ENCODE results near the gene TNPO3. TPM values are rescaled to one million over a fixed set of nuclear protein-coding genes. Genes with fewer than 3 reads are reported as not detected.
"Not testable (repeated sequence)": the region's sequence is repeated elsewhere in the genome, so short reads cannot be mapped to it uniquely, and the experiment has no call there.

The TNPO3 gene
- total RNA-seq, 4 donors from 2014 or later: 30.8 to 43.4 (median 34.4) TPM

DNA sequence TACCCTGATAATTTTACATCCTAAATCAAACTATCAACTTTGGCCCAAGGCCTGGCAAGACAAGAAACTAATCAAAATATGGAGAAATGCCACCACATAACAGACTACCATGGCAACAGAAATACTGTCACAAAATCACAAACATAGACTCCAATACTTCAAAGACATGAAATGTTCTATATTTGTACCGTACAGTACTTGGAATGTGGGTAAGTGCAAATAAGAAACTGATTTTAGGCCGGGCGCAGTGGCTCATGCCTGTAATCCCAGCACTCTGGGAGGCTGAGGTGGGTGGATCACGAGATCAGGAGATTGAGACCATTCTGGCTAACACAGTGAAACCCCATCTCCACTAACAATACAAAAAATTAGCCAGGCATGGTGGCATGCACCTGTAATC lies 9.2 kb downstream of the TNPO3 start:
- no peaks in the 10 kb centered on the region for H3K9me3 ChIP-seq
- no peaks in the 10 kb centered on the region for H3K27me3 ChIP-seq
- no peak overlapping the region for H3K27ac ChIP-seq
- TF ChIP-seq POLR2AphosphoS5 (IDR thresholded peaks at IDR 0.05) (no peak), POLR2A (IDR thresholded peaks at IDR 0.05) (no peak), EP300 (IDR thresholded peaks at IDR 0.05) (no peak)
- TF ChIP-seq, protein P1, sequence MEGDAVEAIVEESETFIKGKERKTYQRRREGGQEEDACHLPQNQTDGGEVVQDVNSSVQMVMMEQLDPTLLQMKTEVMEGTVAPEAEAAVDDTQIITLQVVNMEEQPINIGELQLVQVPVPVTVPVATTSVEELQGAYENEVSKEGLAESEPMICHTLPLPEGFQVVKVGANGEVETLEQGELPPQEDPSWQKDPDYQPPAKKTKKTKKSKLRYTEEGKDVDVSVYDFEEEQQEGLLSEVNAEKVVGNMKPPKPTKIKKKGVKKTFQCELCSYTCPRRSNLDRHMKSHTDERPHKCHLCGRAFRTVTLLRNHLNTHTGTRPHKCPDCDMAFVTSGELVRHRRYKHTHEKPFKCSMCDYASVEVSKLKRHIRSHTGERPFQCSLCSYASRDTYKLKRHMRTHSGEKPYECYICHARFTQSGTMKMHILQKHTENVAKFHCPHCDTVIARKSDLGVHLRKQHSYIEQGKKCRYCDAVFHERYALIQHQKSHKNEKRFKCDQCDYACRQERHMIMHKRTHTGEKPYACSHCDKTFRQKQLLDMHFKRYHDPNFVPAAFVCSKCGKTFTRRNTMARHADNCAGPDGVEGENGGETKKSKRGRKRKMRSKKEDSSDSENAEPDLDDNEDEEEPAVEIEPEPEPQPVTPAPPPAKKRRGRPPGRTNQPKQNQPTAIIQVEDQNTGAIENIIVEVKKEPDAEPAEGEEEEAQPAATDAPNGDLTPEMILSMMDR (IDR thresholded peaks at IDR 0.05): no peak
- WGBS: 24% methylated on average over 4 of the region's 4 CpGs
- no peaks in the 10 kb centered on the region for H3K36me3 ChIP-seq
- no peak for DNase-seq (ENCODE audit: low spot score in 2 of 2)
- peaks cover 22% of the 10 kb centered on the region for H3K4me1 ChIP-seq
- H3K4me3 ChIP-seq: no peak overlapping the region

DNA sequence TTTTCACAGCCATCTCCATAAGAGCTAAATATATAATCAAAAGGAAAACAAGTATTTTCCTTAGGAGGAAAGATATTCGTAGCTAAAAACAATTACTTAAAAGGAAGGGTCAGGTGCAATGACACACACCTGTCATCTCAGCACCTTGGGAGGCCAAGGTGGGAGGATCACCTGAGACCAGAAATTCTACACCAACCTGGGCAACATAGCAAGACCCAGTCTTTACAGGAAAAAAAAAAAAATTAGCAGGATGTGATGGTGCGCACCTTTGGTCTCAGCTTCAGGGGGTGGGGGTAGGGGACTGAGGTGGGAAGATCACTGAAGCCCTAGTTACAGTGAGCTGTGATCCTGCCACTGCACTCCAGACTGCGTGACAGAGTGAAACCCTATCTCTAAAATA lies 11.9 kb downstream of the TNPO3 start:
- no peak for DNase-seq (ENCODE audit: low spot score in 2 of 2)
- Histone ChIP-seq H3K4me3 (no peak overlapping the region), H3K27me3 (no peaks in the 10 kb centered on the region), H3K4me1 (peaks cover 8% of the 10 kb centered on the region), H3K36me3 (peaks cover 14% of the 10 kb centered on the region), H3K9me3 (no peaks in the 10 kb centered on the region), H3K27ac (no peak overlapping the region)
- WGBS: 97% methylated on average over 3 of the region's 3 CpGs
- TF ChIP-seq, protein P1 (IDR thresholded peaks at IDR 0.05): no peak
- no peak for TF ChIP-seq POLR2A (IDR thresholded peaks at IDR 0.05)
- no peak for TF ChIP-seq EP300 (IDR thresholded peaks at IDR 0.05)
- TF ChIP-seq POLR2AphosphoS5 (IDR thresholded peaks at IDR 0.05): no peak

DNA sequence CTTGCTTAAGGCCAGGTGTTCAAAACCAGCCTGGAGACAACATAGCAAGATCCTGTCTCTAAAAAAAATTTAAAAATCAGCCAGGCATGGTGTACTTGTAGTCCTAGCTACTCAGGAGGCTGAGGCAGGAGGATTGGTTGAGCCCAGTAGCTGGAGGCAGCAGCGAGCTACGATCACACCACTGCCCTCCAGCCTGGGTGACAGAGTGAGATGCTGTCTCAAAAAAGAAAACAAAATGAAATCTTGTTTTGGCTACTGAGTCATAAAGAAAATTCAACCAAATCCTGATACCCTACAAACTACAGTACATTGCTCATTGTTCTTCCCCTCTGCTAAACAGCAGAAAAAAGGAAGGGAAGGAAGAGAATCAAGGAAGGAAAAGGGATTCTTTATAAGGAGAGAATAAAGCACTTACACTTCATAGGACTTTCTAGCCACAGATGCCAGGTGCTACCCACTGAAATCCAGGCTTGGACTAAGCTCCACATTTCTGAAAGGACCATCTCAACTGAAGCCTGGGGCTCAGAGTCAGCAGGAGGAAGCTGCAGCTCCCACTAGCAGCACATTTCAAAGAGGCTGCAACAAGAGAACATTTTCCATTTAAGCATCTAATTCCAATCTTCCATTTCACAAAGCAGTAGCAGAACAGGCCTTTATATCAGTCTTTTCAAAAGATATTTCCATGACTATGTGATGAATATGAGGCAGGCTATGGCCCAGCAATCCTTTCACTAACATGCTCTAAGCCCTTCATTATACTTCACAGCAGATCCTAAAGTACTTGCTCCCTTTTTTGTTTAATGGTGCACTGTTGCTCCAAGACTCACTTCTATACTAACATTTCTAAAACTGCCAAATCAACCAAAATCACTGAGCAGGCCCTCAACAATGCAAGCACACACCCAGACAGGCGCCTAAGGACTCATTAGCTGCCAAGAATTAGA lies 13.5 kb downstream of the TNPO3 start:
- no peak overlapping the region for H3K27ac ChIP-seq
- H3K4me1 ChIP-seq: peaks cover 8% of the 10 kb centered on the region
- H3K9me3 ChIP-seq: no peaks in the 10 kb centered on the region
- no peak overlapping the region for H3K4me3 ChIP-seq
- H3K27me3 ChIP-seq: no peaks in the 10 kb centered on the region
- DNase-seq (ENCODE audit: low spot score in 2 of 2): no peak
- H3K36me3 ChIP-seq: peaks cover 22% of the 10 kb centered on the region
- TF ChIP-seq POLR2A (IDR thresholded peaks at IDR 0.05) (no peak), POLR2AphosphoS5 (IDR thresholded peaks at IDR 0.05) (no peak), EP300 (IDR thresholded peaks at IDR 0.05) (no peak)
- TF ChIP-seq, protein P1 (IDR thresholded peaks at IDR 0.05): no peak
- 78% methylated on average over 3 of the region's 3 CpGs for WGBS

DNA sequence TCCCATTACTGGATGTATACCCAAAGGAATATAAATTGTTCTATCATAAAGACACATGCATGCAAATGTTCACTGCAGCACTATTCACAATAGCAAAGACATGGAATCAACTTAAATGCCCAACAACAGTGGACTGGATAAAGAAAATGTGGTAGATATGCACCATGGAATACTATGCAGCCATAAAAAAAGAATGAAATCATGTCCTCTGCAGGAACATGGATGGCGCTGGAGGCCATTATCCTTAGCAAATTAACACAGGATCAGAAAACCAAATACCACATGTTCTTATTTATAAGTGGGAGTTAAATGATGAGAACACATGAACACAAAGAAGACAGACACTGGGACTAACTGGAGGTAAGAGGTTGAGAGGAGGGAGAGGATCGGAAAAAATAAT lies 16.4 kb downstream of the TNPO3 start:
- H3K4me3 ChIP-seq; H3K27ac ChIP-seq; H3K4me1 ChIP-seq; DNase-seq (ENCODE audit: low spot score in 2 of 2); H3K27me3 ChIP-seq; H3K9me3 ChIP-seq: not testable (repeated sequence)
- H3K36me3 ChIP-seq: peaks cover 34% of the 10 kb centered on the region
- WGBS: 93% methylated on average over 2 of the region's 2 CpGs

- TF ChIP-seq, protein P1 (IDR thresholded peaks at IDR 0.05): no peak
- TF ChIP-seq EP300 (IDR thresholded peaks at IDR 0.05): no peak
- TF ChIP-seq POLR2AphosphoS5 (IDR thresholded peaks at IDR 0.05): no peak
- no peak for TF ChIP-seq POLR2A (IDR thresholded peaks at IDR 0.05)
- Histone ChIP-seq H3K36me3 (peaks cover 40% of the 10 kb centered on the region), H3K9me3 (no peaks in the 10 kb centered on the region), H3K4me3 (no peak overlapping the region), H3K27me3 (no peaks in the 10 kb centered on the region), H3K27ac (no peak overlapping the region), H3K4me1 (peaks cover 4% of the 10 kb centered on the region)
- DNase-seq (ENCODE audit: low spot score in 2 of 2): no peak
- WGBS: 98% methylated on average over 4 of the region's 4 CpGs
Observed at GRCh38 chr7:129037585-129037984, 17.3 kb downstream of the TNPO3 start.

Data from suprapubic skin (tissue), 4 donors.